ENCODE measurements around the gene PIM1.
"Not testable (repeated sequence)": the region's sequence is repeated elsewhere in the genome, so short reads cannot be mapped to it uniquely, and the experiment has no call there.

PIM1 gene

GRCh38 chr6:37177935-37178517, 8.1 kb downstream of the PIM1 start:
- no peak for DNase-seq
- intact Hi-C loops (cut with DNase I): loop anchor here (10.0 kb wide), 1 partner anchor 293 kb away; the partner anchor contains the start of gene C6orf89

- intact Hi-C loops (cut with DNase I): no loop called here
- no peak for DNase-seq
These were observed 10.1 kb downstream of the PIM1 start for GRCh38 chr6:37180075-37180474.

GRCh38 chr6:37180610-37181009, 10.7 kb downstream of the PIM1 start:
- intact Hi-C loops (cut with DNase I); DNase-seq: not testable (repeated sequence)

GRCh38 chr6:37182736-37183590, 13.0 kb downstream of the PIM1 start:
- peak in 15 of 42 donors; percentile 7 to 56 (median 32) for DNase-seq

GRCh38 chr6:37185949-37186720, 16.2 kb downstream of the PIM1 start:
- intact Hi-C loops (cut with DNase I); DNase-seq: not testable (repeated sequence)

More at GRCh38 chr6:37182736-37183590, 13.0 kb downstream of the PIM1 start:
- intact Hi-C loops (cut with DNase I): no loop called here

- intact Hi-C loops (cut with DNase I): no loop called here
- DNase-seq: no peak
These were observed 17.5 kb downstream of the PIM1 start for GRCh38 chr6:37187321-37188022.

- intact Hi-C loops (cut with DNase I): no loop called here
- no peak for DNase-seq
These were observed 19.1 kb downstream of the PIM1 start for GRCh38 chr6:37188962-37189510.

- intact Hi-C loops (cut with DNase I): no loop called here
These were observed 20.2 kb downstream of the PIM1 start for GRCh38 chr6:37190159-37190535.

GRCh38 chr6:37192666-37193065, 22.7 kb downstream of the PIM1 start:
- intact Hi-C loops (cut with DNase I): no loop called here
- no peak for DNase-seq

More at GRCh38 chr6:37190159-37190535, 20.2 kb downstream of the PIM1 start:
- no peak for DNase-seq

- DNase-seq; intact Hi-C loops (cut with DNase I): not testable (repeated sequence)
These were observed 24.9 kb downstream of the PIM1 start for GRCh38 chr6:37194886-37195285.

- intact Hi-C loops (cut with DNase I); DNase-seq: not testable (repeated sequence)
These were observed 26.5 kb downstream of the PIM1 start for GRCh38 chr6:37196451-37196850.

GRCh38 chr6:37200085-37200484, 30.1 kb downstream of the PIM1 start:
- intact Hi-C loops (cut with DNase I): no loop called here
- no peak for DNase-seq

GRCh38 chr6:37201726-37202125, 31.8 kb downstream of the PIM1 start:
- intact Hi-C loops (cut with DNase I): no loop called here
- no peak for DNase-seq

- no peak for DNase-seq
- intact Hi-C loops (cut with DNase I): no loop called here
These were observed 33.0 kb downstream of the PIM1 start for GRCh38 chr6:37202788-37203491.

- intact Hi-C loops (cut with DNase I): no loop called here
- no peak for DNase-seq
These were observed 34.2 kb downstream of the PIM1 start for GRCh38 chr6:37204014-37204751.

- intact Hi-C loops (cut with DNase I): no loop called here
These were observed 35.4 kb downstream of the PIM1 start for GRCh38 chr6:37205175-37205996.

GRCh38 chr6:37205997-37206340, 36.0 kb downstream of the PIM1 start:
- no peak for DNase-seq
- intact Hi-C loops (cut with DNase I): no loop called here

More at GRCh38 chr6:37205175-37205996, 35.4 kb downstream of the PIM1 start:
- no peak for DNase-seq

Measured in head of caudate nucleus (tissue), 42 donors.